Kidney (tissue), 14 donors: ENCODE measurements around the gene WHAMM. TPM values are rescaled to one million over a fixed set of nuclear protein-coding genes. Genes with fewer than 3 reads are reported as not detected.

ENCODE experiments used
- DNase-seq, 5 donors: peaks; one replicate each; pipeline ENCODE4 v3.0.0-alpha.2; 2013 to 2020
- FAIRE-seq: peaks from 2 replicates; lab custom pipeline; 2012; peaks lifted over from hg19 to GRCh38; lab: Jason Lieb, UNC
- H3K27ac ChIP-seq, 2 donors: one replicate each; pipeline ENCODE4 v1.7.0; 2013; ENCODE audit warnings: low read depth in 2 of 2, low read length in 2 of 2, inconsistent platforms in 1 of 2
- H3K27me3 ChIP-seq: one replicate; pipeline ENCODE4 v1.7.1; 2013; ENCODE audit warnings: low read length, inconsistent platforms; ENCODE audit not compliant: control insufficient read depth, insufficient read depth
- H3K36me3 ChIP-seq, 3 donors: one replicate each; pipeline versions ENCODE4 v1.7.0 to v1.7.1; 2013; ENCODE audit warnings: low read length in 3 of 3, control low read depth in 1 of 3, inconsistent platforms in 1 of 3; ENCODE audit not compliant: insufficient read depth in 3 of 3, control insufficient read depth in 2 of 3
- H3K4me1 ChIP-seq, 3 donors: one replicate each; pipeline versions ENCODE4 v1.7.0 to v1.7.1; 2013; ENCODE audit warnings: low read length in 3 of 3, inconsistent platforms in 1 of 3, low read depth in 1 of 3; ENCODE audit not compliant: control insufficient read depth in 2 of 3, insufficient read depth in 2 of 3
- H3K4me3 ChIP-seq, 3 donors: one replicate each; pipeline versions ENCODE4 v1.7.0 to v1.8.1; 2013; ENCODE audit warnings: low read length in 3 of 3, control low read depth in 1 of 3, inconsistent platforms in 1 of 3
- H3K9ac ChIP-seq, 3 donors: one replicate each; pipeline versions ENCODE4 v1.7.0 to v1.7.1; 2013; ENCODE audit warnings: low read length in 3 of 3, control low read depth in 1 of 3, inconsistent platforms in 1 of 3
- H3K9me3 ChIP-seq, 3 donors: one replicate each; pipeline versions ENCODE4 v1.7.0 to v1.7.1; 2013; ENCODE audit warnings: low read length in 3 of 3, control low read depth in 1 of 3, inconsistent platforms in 1 of 3; ENCODE audit not compliant: control insufficient read depth in 2 of 3, insufficient read depth in 1 of 3
- intact Hi-C: fragments of 100-400 bp; cut with DNase I; formaldehyde crosslinking; loops from one replicate; pipeline ENCODE4 v1.11.1; 2022
- polyA plus RNA-seq: library from polyadenylated mRNA; stranded (reverse); fragments of 350-450 nt; fragmentation: Illumina TruSeq; extraction: RNeasy Lipid Tissue Mini Kit (QIAGEN cat#74804); gene quantifications from one replicate; pipeline ENCODE4 v1.2.3, GENCODE V29; 2014; ENCODE audit warnings: low read depth, low replicate concordance; ENCODE audit not compliant: insufficient read depth
- total RNA-seq: library from RNA; stranded (reverse); fragmentation: NEBNext Ultra II Directional; extraction: Animal tissue kit (Norgen Biotek cat#: 25700); gene quantifications from one replicate; pipeline ENCODE4 v1.2.1, GENCODE V29; 2021
- TF ChIP-seq, protein P1 (sequence below): IDR thresholded peaks from 3 replicates; pipeline ENCODE4 v1.5.1; 2012; ENCODE audit warnings: mild to moderate bottlenecking, moderate library complexity, borderline replicate concordance; ENCODE audit not compliant: insufficient read depth; ENCODE audit errors: extremely low read depth
- donor health status: control.
- donor health status: control.
- donor health status: control.
- donor health status: control.
- donor health status: control.
- donor health status: DM: yes; HTN: yes; CAD: no.
- donor health status: Normal renal cell carcinoma (clear cell type).

The WHAMM gene
- total and polyA plus RNA-seq, 2 donors from 2014 or later, result 4.0 to 13.8 TPM

DNA sequence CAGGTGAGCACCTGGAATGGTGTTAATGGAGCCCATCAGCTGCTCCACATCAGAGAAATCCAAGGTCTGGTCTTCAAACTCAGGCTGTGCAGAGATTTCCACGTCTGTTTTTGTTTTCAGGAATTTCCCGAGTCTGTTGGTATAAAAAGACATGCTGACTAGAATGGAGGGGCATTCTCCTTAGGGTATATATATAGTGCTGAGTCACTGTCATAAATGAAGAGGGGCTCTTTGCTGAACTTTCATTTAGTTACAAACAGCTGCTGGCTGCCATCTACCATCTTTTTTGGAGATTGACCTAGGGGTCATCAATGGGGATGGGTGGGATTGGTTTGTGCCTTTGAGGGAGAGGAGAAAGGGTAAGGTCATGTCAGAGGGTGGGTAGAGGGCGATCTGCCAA lies 30.7 kb upstream of the WHAMM start:
- intact Hi-C loops, result no loop called here
- Histone ChIP-seq H3K4me1 (no peaks in the 10 kb centered on the region), H3K4me3 (no peak overlapping the region), H3K9me3 (no peaks in the 10 kb centered on the region), H3K27ac (no peak overlapping the region), H3K9ac (no peak overlapping the region), H3K36me3 (no peaks in the 10 kb centered on the region), H3K27me3 (no peaks in the 10 kb centered on the region)
- TF ChIP-seq, protein P1, sequence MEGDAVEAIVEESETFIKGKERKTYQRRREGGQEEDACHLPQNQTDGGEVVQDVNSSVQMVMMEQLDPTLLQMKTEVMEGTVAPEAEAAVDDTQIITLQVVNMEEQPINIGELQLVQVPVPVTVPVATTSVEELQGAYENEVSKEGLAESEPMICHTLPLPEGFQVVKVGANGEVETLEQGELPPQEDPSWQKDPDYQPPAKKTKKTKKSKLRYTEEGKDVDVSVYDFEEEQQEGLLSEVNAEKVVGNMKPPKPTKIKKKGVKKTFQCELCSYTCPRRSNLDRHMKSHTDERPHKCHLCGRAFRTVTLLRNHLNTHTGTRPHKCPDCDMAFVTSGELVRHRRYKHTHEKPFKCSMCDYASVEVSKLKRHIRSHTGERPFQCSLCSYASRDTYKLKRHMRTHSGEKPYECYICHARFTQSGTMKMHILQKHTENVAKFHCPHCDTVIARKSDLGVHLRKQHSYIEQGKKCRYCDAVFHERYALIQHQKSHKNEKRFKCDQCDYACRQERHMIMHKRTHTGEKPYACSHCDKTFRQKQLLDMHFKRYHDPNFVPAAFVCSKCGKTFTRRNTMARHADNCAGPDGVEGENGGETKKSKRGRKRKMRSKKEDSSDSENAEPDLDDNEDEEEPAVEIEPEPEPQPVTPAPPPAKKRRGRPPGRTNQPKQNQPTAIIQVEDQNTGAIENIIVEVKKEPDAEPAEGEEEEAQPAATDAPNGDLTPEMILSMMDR, result no peak
- no peak for FAIRE-seq
- no peak for DNase-seq

DNA sequence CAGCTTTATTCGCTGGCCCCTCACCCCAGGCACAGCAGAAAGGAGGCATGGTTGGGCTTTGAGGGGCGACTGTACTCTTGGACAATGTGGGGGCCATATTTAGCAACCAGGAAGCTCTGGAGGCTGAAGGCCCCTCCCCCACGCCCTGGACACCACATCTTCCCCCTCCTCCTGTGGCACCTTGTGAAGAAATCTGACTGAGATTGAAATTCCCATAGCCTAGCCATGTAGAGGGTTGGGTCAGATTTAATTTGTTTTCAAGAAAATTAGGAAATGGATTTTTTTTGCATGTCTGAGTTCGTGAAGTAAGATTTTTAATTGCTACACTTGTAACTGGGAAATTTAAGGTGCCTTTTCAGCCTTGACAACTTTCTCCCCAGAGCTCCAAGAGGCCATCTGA lies 28.1 kb upstream of the WHAMM start:
- TF ChIP-seq, protein P1, result no peak
- H3K4me1 ChIP-seq, result no peaks in the 10 kb centered on the region
- intact Hi-C loops, result no loop called here
- FAIRE-seq (no peak), DNase-seq (no peak)
- H3K9ac ChIP-seq, result no peak overlapping the region
- no peaks in the 10 kb centered on the region for H3K27me3 ChIP-seq
- H3K9me3 ChIP-seq, result no peaks in the 10 kb centered on the region
- no peak overlapping the region for H3K4me3 ChIP-seq
- no peaks in the 10 kb centered on the region for H3K36me3 ChIP-seq
- H3K27ac ChIP-seq, result no peak overlapping the region

DNA sequence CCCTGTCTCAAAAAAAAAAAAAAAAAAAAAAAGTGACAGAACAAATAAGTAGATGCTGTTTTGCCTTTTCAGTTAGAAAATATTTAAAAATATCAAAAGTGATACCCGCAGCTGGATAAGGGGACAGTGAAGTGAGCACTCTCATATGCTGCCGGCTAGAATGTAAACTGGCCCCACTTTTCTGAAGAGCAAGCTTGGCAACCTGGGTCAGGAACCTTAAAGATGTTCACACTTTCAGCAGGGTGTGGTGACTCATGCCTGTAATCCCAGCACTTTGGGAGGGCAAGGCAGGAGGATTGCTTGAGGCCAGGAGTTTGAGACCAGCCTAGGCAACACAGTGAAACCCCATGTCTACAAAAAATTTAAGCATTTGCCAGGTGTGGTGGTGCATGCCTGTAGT lies 20.9 kb upstream of the WHAMM start:
- no peaks in the 10 kb centered on the region for H3K9me3 ChIP-seq
- no peaks in the 10 kb centered on the region for H3K27me3 ChIP-seq
- FAIRE-seq (no peak), DNase-seq (no peak)
- no peaks in the 10 kb centered on the region for H3K36me3 ChIP-seq
- H3K27ac ChIP-seq, result no peak overlapping the region
- no peak overlapping the region for H3K4me3 ChIP-seq
- TF ChIP-seq, protein P1, result no peak
- H3K4me1 ChIP-seq, result no peaks in the 10 kb centered on the region
- no peak overlapping the region for H3K9ac ChIP-seq
- intact Hi-C loops, result no loop called here

DNA sequence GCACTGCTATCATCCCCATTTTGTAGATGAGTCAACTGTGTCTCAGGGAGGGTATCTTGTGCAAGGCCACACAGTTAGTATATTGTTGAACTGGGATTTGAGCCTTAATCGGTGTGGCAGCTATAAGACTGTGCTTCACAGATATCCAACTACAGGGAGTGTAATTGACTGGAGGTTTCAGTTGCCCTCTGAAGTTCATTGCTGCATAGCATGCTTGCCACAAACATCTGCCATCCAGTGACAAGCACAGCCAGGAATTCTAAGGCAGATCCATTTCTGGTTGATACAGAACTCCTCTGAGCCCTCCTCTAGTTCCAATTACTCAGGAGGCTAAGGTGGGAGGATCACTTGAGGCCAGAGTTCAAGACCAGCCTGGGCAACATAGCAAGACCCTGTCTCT lies 19.9 kb upstream of the WHAMM start:
- TF ChIP-seq, protein P1, result no peak
- intact Hi-C loops, result no loop called here
- no peaks in the 10 kb centered on the region for H3K36me3 ChIP-seq
- H3K4me3 ChIP-seq, result no peak overlapping the region
- no peaks in the 10 kb centered on the region for H3K27me3 ChIP-seq
- H3K4me1 ChIP-seq, result no peaks in the 10 kb centered on the region
- no peak for DNase-seq
- no peaks in the 10 kb centered on the region for H3K9me3 ChIP-seq
- H3K9ac ChIP-seq, result no peak overlapping the region
- H3K27ac ChIP-seq, result no peak overlapping the region
- FAIRE-seq, result no peak
